Mammary epithelial cell (primary cell): ENCODE data around the gene DENND1A.

Source experiments
- EZH2 ChIP-seq: IDR thresholded peaks from 2 replicates; pipeline ENCODE4 v1.6.1; 2012; ENCODE audit warnings: low read length, inconsistent platforms, borderline replicate concordance
- TF ChIP-seq, protein P1 (sequence below), 2 donors: IDR thresholded peaks in 1 of 2; conservative IDR thresholded peaks in 1 of 2; 2 replicates each; pipeline ENCODE4 v1.5.1; 2011 to 2012; ENCODE audit warnings: inconsistent platforms in 2 of 2, low read length in 2 of 2, mild to moderate bottlenecking in 2 of 2, control low read depth in 1 of 2, low read depth in 1 of 2; ENCODE audit not compliant: insufficient read depth in 1 of 2; ENCODE audit errors: extremely low read depth in 1 of 2

DNA sequence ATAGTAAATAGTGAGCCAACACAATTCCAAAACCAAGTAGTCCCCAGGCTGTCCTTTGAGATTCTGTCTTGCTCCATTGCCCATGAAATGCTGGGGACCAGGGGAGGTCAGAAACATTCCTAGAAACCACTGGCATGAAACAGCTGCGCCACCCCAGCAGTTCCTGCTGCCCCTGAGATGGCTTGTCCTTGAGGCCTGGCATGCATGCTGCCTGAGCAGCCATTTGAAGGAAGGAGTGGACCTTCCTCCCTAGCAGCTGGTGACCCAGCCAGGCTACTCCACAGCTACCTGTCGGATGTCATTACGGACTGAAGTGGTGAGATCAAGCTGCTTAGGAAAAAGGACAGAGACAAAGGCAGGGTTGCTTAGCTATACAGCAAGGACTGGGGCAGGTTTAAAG is 260.6 kb downstream of the DENND1A start:
- TF ChIP-seq EZH2 = no peak
- TF ChIP-seq, protein P1, sequence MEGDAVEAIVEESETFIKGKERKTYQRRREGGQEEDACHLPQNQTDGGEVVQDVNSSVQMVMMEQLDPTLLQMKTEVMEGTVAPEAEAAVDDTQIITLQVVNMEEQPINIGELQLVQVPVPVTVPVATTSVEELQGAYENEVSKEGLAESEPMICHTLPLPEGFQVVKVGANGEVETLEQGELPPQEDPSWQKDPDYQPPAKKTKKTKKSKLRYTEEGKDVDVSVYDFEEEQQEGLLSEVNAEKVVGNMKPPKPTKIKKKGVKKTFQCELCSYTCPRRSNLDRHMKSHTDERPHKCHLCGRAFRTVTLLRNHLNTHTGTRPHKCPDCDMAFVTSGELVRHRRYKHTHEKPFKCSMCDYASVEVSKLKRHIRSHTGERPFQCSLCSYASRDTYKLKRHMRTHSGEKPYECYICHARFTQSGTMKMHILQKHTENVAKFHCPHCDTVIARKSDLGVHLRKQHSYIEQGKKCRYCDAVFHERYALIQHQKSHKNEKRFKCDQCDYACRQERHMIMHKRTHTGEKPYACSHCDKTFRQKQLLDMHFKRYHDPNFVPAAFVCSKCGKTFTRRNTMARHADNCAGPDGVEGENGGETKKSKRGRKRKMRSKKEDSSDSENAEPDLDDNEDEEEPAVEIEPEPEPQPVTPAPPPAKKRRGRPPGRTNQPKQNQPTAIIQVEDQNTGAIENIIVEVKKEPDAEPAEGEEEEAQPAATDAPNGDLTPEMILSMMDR (conservative IDR thresholded peaks at IDR 0.05 in 1 of 2, IDR thresholded peaks at IDR 0.05 in 1 of 2; ENCODE audit: extremely low read depth in 1 of 2, insufficient read depth in 1 of 2, low read depth in 1 of 2, low read length in 2 of 2) = no peak
